CD4-positive, alpha-beta T cell treated with Interferon alpha-2 for 1 hour (primary cell): ENCODE measurements around the gene SH2D3C.
"Not testable (repeated sequence)": the region's sequence is repeated elsewhere in the genome, so short reads cannot be mapped to it uniquely, and the experiment has no call there.

Experiments used
- DNase-seq, 2 donors: peaks; one replicate each; pipeline ENCODE4 v3.0.0-alpha.2; 2020 to 2022

Gene SH2D3C

DNA sequence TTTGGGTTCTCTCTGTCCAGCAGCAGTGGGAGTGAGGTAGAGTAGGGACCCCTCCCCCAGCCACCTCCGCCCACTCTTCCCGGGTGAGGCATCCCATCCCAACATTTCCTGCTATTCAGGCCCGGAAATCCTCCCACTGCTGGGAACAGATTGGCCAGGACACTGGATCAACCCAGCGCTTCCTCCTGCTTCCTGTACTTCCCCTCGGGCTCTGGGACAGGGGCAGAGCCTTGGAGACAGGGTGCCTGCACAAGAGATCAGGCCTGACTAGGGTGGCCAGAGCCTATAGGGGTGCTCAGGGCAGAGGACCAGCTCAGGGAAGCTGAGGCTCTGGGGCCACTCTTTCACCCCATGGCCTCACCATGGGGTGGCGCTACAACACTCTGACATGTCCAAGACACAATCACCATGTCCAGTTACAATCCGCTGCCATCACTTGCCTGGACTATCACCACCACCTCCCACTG is 14.5 kb downstream of the SH2D3C start:
- DNase-seq: peak; percentile 30 to 45

DNA sequence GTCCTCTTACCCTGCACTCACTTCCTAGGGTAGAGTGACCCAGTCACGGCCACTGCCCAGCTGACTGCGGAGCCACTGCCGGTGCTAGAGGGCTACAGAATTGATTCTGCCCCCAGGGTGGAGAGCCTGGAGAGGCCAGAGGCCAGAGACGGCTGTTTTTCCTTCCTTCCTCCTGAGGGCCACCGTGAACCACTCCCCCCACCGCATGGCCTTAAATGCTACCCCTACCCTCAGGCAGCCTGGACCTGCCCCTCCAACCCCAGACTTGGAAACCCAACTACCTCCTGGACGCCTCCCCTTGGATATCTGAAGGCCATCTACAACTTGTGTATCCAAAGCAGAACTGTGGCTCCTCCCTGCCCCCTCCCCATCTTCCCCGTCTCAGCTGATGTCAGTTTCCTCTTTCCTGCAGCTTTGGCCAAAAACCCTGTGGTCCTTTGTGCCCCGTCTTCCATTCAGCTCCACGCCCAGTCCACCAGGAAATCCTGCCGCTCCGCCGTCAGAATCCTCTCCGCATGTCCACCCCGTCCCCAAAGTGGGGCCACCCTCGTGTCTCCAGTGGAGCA is 16.3 kb downstream of the SH2D3C start:
- no peak for DNase-seq

DNA sequence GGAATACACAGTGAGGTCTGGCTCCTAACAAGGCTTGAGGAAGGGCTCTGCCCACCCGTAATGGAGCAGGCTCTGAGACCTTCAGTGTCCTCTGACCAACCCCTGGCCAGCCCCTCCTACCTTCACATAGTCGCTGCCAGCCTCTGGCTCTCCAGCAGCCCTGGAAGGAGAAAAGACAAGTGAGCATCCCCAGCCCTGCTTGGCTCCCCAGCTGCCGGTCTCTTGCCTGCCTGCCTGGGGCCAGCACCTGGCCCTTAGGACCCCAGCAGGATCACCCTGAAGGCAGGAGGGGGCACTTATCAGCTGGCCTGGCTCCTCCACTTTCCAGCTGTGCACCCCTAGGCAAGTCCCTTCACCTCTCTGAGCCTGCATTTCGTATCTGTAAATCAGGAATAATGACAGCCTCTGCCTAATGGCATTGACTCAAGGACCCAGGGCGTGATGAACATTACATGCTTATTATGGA is 16.9 kb downstream of the SH2D3C start:
- no peak for DNase-seq

GRCh38 chr9:127761061-127761460 is 17.4 kb downstream of the SH2D3C start:
- no peak for DNase-seq

GRCh38 chr9:127758843-127759242 is 19.6 kb downstream of the SH2D3C start:
- no peak for DNase-seq

- DNase-seq: not testable (repeated sequence)
These were observed 21.7 kb downstream of the SH2D3C start for GRCh38 chr9:127756776-127757175.

GRCh38 chr9:127756233-127756632 is 22.2 kb downstream of the SH2D3C start:
- no peak for DNase-seq

DNA sequence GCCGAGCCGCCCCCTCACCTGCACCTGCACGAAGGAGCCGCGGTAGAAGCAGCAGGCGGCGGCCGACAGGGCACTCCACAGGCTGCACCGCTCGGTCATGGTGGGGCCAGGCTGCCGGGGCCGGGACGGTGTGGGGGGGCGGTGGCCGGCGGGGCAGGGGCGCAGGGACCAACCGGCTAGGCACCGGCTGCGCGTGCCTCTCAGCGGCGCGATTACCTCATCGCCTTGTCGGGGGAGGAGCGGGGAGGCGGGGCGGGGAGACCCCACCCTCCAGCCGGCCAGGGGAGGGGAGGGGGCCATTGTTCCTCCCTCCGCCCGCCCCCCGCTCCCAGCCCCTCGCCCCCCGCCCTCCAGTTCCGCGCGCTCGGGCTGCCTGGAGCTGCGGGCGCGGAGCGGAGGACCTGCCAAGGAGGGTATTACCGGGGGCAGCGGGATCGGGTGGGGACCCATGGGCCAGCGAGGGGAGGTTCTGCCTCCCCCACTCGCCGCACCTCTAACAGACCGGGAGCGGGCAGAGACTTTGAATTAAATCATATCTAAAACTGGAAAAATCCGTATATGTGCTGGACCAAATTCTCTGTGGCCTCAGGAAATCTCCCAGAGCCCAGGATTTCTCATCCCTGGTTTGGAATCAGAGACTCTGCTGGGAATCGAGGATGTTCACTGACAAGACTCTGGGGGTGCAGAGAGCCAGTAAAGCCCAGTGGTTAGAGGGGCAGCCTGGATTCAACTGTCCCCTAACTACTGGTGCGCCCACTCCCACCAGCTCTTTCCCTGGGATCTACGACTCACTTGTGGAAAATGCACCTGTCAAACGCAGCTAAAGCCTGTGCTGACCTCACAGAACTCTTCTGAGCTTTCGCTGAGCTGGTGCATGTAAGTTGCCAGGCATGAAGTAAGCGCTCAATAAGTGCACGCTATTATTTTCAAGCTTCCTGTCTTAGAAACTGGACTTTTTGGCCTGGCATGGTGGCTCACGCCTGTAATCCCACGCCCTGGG is 23.1 kb downstream of the SH2D3C start:
- no peak for DNase-seq

- DNase-seq: no peak
These were observed 24.1 kb downstream of the SH2D3C start for GRCh38 chr9:127754099-127755060.

DNA sequence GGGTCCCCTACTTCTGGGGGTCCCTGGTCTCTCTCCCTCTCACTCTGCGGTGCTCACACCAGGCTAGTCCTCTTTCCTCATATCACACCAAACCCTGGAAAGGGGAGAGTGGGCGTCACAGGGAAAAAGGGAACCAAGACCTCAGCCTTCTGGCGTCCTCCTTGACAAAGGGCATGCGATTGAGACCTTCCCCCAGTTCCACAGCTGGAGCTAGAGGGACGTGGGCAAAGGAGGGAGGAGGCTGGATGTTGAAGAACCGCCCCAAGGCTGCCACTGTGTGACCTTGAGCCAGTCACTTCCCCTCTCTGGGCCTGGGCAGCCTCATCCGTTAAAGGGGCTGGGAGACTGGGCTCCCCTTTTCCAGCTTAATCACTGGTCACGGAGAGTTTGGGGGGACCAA is 24.8 kb downstream of the SH2D3C start:
- DNase-seq: no peak

DNA sequence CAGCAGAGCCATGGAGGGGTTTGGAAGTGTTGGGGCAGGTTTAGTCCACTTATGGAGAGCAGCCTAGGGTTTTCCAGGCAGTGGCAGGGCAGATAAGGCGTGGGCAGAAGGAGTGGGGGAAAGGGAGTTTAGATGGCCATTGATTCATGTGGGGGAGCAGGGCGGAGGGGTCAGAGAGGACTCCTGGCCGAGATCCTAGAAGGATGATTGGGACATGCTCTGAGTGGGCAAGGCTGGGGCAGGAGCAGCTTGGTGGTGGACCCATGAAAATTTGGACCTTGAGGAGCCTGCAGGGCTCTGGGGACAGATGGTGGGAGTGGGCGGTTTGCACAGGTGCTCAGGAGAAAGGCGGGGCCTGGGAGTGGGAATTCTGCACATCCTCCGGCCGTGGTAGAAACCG is 25.3 kb downstream of the SH2D3C start:
- DNase-seq: no peak

- no peak for DNase-seq
These were observed 27.0 kb downstream of the SH2D3C start for GRCh38 chr9:127751269-127752054.

DNA sequence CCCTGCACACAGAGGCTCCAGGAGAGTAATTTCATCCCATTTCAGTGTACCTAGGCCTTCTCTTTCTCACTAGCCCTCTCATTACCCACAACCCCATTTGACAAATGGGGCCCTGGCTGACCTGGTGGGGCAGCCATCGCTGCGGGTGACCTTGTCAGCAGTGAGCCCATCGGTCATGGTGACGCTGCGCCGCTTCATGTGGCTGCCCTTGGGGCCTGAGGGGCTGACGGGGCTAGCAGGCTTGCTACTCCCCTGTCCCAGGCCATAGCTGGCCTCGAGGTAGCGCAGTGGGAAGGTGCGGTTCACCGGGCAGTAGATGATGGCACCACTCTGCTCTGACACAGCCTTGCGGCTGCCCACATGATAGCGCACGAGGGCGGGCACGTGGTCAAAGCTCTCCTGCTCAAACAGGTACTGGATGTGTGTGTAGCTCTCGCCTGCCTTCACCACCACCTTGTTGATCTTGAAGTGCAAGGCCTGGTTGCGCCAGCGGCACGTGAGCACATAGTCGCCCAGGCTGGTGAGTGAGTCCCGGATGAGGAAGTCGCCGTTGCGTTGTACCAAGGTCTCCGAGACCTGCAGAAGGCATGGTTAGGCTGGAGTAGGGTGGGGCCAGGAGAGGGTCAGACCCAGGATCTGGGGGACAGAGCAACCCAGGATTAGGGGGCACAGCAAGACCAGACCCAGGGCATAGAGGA is 29.2 kb downstream of the SH2D3C start:
- no peak for DNase-seq

DNA sequence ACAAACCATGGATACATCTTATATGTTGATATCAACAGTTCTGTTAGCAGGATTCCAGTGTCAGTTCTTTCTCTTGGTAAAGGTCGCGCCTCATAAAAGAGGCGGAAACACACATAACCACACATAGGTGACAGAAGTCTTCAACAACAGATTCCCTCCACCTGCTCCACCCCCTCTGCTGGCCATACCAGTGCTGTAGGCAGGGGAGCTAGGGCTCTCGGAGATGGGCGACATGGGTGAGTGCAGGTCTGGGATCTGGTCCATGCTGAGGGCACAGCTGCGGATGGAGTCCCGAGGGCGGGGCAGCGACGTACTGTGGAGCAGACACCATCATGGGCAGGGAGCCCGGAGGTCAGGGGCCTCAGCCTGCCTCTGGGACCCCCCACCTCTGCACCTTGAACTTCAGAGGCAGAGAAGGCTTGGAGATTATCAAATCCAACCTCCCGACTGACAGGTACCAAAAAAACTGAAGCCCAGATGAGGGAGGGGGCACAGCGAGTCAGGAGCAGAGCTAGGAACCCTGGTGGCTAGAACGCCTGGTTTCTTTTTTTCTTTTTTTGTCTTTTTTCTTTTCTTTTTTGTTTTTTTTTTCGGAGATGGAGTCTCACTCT is 31.4 kb downstream of the SH2D3C start:
- DNase-seq: peak; percentile 32 to 41

GRCh38 chr9:127744398-127745110 is 33.9 kb downstream of the SH2D3C start:
- DNase-seq: no peak

DNA sequence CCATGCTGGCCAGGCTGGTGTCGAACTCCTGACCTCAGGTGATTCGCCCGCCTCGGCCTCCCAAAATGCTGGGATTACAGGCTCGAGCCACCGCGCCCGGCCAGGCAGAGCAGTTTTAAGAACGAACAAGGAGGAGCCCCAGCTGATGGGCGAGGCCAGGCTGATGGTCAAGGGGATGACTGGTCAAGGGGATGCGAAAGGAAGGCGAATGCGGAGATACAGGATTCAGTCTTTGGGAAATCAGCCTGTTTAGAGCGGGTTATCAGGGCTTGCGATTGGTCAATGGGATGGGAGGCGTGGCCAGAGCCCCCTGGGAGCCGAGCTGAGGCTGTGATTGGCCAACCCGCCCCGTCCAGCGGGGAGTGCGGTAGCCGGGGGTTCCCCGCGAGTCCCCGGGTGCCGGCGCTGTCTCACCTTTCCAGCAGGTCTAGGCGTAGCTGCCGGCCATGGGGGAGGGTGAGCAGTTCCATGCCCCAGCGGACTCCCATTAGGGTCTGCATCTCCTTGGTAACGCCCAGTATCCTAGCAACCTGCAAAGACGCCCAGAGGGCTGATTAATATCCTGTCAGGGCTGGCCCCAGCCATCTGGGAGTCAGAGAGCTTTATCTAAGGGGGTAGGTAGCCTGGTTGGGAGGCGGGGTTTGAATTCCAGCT is 35.9 kb downstream of the SH2D3C start:
- no peak for DNase-seq

- DNase-seq: no peak
These were observed 36.5 kb downstream of the SH2D3C start for GRCh38 chr9:127741831-127742434.

DNA sequence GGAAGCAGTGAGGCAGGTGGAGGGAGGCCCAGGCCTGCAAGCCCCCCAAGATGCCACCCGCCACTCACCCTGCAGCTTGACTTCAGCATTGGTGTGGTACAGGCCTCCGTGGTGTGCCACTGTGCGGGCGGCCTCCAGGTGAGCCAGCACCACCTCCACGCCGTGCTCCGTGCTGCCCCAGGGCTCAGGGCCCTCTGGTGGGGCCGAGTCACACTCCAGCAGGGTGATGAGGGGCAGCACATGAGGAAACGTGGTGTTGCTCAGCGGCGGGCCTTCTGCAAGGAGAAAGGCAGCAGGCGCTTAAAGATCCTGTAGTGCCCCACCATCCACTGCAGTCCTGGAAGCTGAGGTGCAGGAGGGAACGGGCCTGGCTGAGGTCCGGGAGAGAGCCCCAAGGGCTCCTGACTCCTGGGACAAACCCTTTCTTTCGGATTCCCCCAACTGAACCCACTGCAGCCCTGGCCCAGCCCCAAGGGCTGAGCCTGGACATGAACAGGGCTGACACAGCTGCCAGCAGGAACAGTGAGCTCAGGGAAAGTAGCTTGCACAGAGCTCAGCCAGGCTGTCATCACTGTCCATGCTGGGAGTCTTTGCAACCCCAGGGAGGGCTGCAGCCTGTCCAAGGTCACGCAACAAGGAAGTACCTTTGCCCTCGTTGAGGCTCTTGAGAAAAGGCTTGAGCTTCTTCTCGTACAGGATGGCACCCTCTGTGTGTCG is 38.7 kb downstream of the SH2D3C start:
- no peak for DNase-seq

- DNase-seq: no peak
These were observed 39.8 kb downstream of the SH2D3C start for GRCh38 chr9:127738666-127739065.
